22Rv1 (cell line): ENCODE measurements around the gene TMEM170B.
"Not testable (repeated sequence)": the region's sequence is repeated elsewhere in the genome, so short reads cannot be mapped to it uniquely, and the experiment has no call there.

ENCODE experiments used
- H3K27ac ChIP-seq: fragments of 450-650 bp; 2 replicates; pipeline ENCODE4 v1.5.1; 2017
- ZFX ChIP-seq: fragments of 450-650 bp; IDR thresholded peaks from 2 replicates; pipeline ENCODE4 v1.6.1; 2017; ENCODE audit warnings: antibody characterized with exemption, borderline replicate concordance
- TF ChIP-seq, protein P1 (sequence below): fragments of 450-650 bp; IDR thresholded peaks from 2 replicates; pipeline ENCODE4 v1.5.1; 2017; ENCODE audit warnings: mild to moderate bottlenecking

The TMEM170B gene

DNA sequence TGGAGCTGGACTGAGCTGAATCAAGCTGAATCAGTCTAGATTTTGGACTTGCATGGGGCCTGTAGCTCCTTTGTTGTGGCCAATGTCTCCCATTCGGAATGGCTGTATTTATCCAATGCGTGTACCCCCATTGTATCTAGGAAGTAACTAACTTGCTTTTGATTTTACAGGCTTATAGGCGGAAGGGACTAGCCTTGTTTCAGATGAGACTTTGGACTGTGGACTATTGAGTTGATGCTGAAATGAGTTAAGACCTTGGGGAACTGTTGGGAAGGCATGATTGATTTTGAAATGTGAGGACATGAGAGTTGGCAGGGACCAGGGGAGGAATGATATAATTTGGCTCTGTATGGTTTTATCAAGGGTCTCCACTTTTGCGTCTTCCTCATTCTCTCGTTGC is 3.0 kb upstream of the TMEM170B start:
- no peak overlapping the region for H3K27ac ChIP-seq
- TF ChIP-seq, protein P1, sequence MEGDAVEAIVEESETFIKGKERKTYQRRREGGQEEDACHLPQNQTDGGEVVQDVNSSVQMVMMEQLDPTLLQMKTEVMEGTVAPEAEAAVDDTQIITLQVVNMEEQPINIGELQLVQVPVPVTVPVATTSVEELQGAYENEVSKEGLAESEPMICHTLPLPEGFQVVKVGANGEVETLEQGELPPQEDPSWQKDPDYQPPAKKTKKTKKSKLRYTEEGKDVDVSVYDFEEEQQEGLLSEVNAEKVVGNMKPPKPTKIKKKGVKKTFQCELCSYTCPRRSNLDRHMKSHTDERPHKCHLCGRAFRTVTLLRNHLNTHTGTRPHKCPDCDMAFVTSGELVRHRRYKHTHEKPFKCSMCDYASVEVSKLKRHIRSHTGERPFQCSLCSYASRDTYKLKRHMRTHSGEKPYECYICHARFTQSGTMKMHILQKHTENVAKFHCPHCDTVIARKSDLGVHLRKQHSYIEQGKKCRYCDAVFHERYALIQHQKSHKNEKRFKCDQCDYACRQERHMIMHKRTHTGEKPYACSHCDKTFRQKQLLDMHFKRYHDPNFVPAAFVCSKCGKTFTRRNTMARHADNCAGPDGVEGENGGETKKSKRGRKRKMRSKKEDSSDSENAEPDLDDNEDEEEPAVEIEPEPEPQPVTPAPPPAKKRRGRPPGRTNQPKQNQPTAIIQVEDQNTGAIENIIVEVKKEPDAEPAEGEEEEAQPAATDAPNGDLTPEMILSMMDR, result no peak
- TF ChIP-seq ZFX, result no peak

DNA sequence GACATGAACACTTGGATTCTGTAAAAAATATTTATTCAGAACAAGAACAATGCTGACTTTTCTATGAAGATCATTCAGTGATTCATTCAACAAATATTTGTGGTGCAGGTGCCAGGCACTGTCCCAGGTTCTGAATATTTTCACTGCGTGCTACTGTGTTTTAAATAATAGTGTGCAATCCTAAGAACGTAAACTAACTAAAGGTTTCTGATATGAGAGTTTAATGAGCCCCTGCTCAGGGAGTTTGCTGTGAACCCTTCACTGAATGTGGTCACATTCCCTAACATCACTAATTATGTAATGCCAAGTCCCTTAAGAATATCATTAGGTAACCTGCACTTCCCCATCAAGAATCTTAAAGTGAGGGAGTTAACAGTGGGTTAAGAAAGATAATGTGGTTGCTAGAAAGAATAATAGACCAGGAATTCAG is 1.7 kb upstream of the TMEM170B start:
- TF ChIP-seq, protein P1, result no peak
- no peak for TF ChIP-seq ZFX
- peak overlapping the region; percentile 70 for H3K27ac ChIP-seq

DNA sequence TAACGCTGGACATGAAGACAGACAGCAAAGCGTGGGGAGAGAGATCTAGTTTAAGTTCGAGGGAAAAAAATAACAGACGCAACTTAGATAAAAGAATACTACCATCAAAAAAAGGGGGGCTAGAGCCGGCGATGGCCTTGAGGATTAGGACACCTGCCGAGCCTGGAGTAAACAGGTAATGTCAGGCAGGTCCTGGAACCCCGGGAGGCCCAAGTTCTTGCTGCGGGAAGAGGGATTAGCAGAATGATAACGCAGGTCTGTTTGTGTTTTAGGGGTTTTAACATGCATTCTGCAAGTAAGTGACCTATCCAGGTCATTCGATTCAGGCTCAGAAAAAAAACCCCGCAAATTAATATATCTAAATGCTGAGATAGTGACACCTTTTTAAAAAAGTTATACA is 754 bp upstream of the TMEM170B start:
- peak overlapping the region; percentile 70 for H3K27ac ChIP-seq
- TF ChIP-seq, protein P1, result no peak
- TF ChIP-seq ZFX, result no peak

DNA sequence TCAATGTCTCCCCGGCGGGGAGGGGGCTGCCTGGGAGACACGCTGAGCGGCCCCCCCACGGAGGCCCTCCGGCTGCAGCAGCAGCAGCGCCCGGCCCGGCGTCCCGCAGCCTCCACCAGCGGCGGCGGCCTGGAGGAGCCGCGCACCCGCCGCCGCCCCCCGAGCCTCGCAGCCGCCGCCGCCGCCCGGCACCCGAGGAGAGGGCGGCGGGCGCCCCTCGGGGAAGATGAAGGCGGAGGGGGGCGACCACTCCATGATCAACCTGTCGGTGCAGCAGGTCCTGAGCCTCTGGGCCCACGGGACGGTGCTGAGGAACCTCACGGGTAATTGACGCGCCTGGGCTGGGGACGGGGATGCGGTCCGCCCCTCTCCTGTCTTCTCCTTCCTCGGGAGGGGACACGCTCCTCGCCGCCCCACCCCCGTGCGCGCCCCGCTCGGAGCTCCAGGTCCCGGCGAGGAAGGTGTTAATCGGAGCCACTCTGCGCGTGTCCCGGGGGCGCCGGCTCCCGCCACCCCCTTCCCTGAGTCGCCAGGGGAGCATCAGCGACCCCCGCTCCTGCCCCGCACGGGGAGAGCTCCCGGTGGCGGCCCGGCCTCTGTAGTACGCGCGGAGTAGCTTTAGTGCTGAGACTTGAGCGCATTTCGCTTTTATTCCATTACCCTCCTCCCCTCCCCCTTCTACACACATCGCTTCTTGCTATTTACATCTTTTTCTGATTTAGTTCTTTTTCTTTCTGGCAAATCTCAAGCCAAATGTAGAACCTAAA is 686 bp downstream of the TMEM170B start:
- TF ChIP-seq, protein P1, result no peak
- no peak for TF ChIP-seq ZFX
- peak overlapping the region; percentile 70 for H3K27ac ChIP-seq

DNA sequence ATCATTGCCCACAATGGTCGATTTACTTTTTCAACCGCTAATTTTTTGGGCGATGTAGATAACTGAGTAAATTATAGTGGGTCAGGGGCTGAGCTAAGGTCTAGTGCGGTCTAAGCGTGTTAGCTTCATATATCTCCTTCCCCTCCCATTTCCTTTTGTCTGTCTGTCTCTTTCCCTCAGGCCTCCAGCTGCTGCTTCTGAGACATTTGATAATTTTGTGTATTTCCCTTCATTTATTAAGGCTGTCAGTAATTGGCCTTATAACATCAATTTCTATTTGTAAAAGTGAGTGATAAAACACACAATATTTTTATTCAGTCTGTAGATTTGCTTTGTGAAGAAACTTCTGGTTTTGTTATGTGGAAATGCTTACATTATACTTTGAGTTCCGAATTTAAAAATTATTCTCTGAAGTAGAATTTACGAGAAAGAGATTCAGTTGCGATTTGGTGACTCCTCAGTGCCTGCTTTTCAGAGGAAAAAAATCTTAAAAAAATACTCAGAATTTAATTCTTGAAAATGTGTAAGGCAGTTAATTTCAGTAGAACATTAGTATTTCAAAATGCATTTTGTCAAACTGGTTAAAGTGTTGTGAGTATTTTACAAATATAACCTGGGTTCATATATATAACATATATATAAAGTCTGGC is 1.4 kb downstream of the TMEM170B start:
- no peak overlapping the region for H3K27ac ChIP-seq
- TF ChIP-seq, protein P1, result no peak
- TF ChIP-seq ZFX, result no peak

DNA sequence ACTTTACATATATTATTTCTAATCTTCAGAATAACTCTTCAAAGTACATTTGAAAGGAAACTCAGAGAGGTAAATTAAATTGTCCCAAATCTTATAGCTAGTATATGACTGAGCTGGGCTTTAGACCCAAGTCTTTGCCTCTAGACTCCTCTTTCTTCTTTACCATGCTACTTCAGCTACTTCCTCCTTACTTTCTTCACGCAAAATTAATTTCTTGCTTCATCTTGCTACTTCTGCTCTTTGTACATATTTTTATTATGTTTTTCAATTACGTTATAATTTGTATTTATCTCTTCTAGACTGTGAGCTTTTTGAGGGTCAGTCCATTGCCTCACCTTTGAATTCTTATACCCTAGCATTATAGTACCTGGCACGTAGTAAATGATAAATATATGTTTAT is 5.3 kb downstream of the TMEM170B start:
- TF ChIP-seq, protein P1, result no peak
- no peak for TF ChIP-seq ZFX
- H3K27ac ChIP-seq, result no peak overlapping the region

DNA sequence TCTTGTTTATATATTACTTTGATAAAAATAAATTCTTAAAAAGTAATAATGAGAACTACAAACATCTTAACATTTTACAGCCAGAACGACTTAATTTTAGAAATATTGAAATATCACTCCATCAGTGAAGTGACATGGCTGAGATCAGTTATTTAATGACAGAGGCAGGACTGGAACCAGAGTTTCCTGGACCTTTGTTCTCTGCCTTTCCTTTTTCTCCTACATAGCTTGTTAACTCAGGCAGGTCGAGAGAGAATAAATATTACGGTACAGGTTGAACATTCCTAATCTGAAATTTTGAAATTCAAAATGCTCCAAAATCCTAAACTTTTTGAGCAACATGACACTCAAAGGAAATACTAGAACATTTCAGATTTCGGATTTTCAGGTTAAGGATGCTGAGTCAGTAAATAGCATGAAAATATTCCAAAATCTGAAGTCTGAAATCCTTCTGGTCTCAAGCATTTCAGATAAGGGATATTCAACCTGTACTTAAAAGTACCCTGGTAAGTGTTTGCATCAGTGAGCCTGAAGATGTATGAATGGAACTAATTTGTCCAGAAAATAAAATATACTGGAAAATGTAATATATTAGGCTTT is 6.5 kb downstream of the TMEM170B start:
- TF ChIP-seq ZFX, result no peak
- TF ChIP-seq, protein P1, result no peak
- H3K27ac ChIP-seq, result no peak overlapping the region

DNA sequence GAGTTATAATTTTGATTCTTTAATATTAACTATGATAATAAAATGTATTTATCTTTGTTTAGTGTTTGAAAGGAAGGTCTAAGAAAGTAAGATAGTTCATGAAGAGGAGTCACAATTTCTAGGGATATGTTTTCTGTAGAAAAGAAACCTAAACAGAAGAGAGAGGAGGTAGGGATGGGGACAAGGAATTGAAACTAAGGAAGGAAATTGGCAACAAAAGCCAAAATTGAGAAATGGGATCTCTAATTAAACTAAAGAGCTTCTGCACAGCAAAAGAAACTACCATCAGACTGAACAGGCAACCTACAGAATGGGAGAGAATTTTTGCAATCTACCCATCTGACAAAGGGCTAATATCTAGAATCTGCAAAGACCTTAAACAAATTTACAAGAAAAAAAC is 10.3 kb downstream of the TMEM170B start:
- H3K27ac ChIP-seq, result not testable (repeated sequence)

DNA sequence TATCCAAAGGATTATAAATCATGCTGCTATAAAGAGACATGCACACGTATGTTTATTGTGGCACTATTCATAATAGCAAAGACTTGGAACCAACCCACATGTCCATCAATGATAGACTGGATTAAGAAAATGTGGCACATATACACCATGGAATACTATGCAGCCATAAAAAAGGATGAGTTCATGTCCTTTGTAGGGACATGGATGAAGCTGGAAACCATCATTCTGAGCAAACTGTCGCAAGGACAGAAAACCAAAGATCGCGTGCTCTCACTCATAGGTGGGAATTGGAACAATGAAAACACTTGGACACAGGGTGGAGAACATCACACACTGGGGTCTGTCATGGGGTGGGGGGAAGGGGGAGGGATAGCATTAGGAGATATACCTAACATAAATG is 11.0 kb downstream of the TMEM170B start:
- not testable (repeated sequence) for H3K27ac ChIP-seq
